HS-27A (cell line): ENCODE data around the gene PTP4A1.
"Not testable (repeated sequence)": the region's sequence is repeated elsewhere in the genome, so short reads cannot be mapped to it uniquely, and the experiment has no call there.

Experiments
- DNase-seq: peaks from one replicate; pipeline ENCODE4 v3.0.0-alpha.2; 2012; ENCODE audit warnings: low read depth, missing footprints

PTP4A1 gene

DNA sequence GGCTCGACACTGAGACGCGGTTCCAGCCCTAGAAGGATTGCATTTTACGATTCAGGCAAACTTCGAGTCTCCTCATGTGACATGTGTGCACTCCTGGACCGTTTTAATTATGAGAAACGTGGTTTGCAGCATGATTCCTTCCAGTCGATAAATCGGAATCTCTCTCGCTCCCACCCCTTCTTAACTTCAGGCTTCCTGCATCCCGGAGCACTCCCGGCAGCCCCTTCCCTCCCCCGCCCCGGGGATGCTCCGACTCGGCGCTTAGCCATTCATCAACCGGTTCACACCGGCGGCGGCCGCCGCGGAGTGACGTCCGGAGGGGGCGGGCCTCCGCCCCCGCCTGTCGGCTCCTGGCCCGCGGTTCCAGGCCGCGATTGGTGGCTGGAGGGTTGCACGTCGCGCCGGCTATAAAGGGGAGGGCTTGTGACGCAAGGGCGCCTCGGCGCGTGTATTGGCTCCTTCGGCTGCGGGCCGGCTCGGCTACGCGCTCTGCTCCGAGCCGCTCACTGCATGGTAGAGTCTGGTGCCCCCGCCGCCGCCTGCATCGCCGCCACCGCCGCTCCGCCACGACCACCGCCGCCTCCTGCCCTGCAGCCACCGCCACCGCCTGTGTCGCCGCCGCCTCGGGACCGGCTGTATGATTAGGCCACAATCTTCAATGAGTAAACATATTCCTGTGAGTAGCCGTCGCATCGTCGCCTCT, at the start of gene PTP4A1, which contains the start of gene LOC128125822:
PTP4A1 (plus strand) TSS at position 437 of the 703 bp plus-strand sequence. CDS start 4,401 bp downstream, outside the sequence.
LOC128125822 (plus strand) TSS at position 437 of the 703 bp plus-strand sequence.
- peak; percentile 66 for DNase-seq

DNA sequence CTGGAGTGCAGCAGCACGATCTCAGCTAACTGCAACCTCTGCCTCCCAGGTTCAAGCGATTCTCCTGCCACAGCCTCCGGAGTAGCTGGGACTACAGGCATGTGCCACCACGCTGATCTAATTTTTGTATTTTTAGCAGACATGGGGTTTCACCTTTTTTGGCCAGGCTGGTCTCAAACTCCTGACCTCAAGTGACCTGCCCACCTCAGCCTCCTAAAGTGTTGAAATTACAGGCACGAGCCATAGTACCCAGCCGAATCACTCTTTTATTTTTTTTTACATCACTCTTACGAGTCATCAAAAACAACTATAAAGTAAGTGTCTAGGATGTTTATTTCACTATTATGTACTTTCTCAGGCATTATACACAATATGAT, 49.4 kb upstream of the PTP4A1 start:
- not testable (repeated sequence) for DNase-seq

DNA sequence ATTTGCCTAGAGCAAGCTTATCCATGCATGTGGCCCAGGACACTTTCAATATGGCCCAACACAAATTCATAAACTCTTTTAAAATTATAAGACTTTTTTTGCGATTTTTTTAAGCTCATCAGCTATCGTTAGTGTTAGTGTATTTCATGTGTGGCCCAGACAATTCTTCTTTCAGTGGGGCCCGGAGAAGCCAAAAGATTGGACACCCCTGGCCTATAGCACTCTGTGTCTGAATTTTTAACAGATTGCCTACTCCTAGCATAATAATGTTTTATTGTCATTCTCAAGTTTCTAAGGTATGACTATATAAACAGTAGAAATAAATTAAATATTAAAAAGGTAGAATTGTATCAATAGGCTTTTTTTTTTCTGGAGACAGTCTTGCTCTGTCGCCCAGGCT, 48.6 kb upstream of the PTP4A1 start:
- DNase-seq = no peak

DNA sequence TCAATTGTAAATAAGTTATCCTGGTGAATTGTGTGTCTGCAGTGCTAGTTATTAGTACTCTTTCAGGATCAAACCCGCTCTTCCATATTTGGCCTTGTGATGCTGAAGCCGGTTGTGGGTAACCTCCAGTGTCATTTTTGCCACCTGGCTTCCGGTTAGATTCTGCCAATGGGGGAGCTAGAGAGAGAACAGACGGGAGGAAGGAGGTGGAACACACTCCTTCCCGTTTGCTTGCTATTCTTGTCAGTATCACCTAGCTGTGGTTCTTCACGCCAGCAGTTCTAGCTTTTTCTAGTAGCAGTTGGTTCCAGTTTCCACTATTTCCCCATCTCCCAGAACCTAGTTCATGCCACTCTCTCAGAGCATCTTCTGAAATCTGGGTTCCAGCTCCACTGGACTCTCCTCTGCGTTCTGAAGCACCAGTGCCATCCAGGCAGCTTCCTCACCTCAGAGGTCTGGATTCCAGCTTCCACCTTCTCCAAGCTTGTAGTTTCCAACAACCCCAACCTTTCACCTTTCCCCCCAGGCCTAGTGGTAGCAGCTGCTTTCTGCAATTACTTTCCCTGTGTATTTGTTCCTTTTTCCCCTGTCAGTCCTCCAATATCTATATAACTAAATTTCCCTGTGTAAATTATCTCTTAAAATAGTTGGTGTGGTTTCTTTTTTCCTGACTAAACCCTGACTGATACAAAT, 46.9 kb upstream of the PTP4A1 start:
- DNase-seq = no peak

DNA sequence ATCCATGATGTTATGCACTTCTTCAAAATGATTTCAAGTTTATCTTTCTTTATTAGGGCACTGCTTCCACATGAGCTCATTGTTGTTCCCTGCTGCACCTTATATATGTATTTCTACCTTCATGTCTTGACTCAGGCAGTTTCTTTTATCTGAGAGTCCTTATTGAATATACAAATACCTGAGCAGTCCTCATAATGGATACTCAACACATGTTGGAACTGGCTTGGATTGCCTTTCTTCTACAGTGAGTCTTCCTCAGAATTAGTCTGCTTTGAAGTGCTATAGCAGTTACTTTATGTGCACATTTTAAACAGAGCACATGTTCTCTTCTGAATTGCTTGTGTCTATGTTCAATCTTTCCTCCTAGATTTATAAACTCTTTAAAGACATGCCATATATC, 45.3 kb upstream of the PTP4A1 start:
- no peak for DNase-seq

DNA sequence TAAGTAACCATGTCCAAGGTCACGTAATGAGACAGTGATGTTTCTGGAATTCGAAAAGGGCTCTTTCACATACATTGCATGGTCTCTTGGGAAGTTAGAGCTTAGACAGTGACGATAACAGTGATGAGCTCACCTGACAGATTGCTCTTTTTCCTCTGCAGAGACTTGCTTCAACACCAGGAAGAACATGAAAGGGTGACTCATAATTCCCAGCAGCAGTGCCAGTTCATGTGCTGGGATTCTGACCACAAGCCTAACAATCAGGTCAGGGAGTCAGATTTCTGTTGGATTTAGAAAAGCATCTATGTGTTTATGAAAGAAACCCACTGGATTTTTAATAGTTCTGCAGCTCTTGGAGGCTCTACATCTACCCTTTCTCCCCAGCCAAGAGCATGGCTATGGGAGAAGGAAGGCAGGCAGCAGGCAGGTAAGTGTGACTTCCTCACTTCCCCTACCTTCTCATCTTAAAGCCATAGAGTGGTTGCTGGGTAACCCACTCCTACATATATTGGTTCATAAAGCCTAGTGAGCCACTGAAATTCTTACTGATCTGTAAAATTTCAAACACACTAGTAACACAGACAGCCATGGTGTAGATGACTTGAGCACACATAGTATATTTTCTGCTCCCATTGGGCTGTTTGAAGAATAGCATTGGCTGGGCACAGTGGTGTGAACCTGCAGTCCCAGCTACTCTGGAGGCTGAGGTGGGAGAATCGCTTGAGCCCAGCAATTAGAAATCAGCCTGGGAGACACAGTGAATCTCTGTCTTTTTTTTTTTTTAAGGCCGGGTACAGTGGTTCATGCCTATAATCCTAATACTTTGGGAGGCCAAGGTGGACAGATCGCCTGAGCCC, 44.4 kb upstream of the PTP4A1 start:
- peak; percentile 31 for DNase-seq

DNA sequence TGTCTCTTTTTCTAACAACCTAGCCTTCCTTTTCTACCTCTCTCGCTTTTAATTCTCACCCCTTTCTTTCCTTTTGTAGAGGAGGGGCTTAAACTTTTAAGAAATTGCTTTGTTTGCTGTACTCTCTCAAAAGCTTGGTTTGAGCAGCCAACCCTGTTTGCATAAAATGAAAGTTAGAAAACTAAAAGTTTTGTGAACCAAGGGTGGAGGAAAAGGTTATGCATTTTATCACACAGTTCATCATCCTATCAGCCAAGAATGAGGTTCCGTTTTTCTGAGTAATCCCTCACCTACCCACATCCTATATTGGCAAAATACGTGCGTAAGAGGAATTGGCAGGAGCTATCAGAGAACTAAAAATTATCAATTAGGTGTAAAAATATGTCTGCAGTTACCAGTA, 42.8 kb upstream of the PTP4A1 start:
- DNase-seq = no peak

DNA sequence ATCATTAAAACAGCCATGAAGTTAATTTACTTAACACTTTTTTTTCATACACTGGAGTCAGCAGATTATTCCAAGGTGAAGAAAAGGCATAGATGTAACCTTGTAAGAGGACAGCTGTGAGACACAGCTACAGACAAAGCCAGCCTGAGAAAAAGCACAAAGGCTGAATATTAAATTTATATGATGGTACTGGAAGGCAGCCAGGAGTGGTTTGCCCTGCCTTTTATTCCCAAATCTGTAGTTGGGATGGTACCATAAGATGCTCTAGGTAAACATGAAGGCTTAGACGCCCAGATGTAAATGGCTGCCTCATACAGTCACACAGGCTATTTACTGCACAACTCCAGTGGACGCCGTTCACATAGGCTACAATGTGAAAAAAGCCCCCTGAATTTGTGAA, 42.1 kb upstream of the PTP4A1 start:
- DNase-seq = no peak

DNA sequence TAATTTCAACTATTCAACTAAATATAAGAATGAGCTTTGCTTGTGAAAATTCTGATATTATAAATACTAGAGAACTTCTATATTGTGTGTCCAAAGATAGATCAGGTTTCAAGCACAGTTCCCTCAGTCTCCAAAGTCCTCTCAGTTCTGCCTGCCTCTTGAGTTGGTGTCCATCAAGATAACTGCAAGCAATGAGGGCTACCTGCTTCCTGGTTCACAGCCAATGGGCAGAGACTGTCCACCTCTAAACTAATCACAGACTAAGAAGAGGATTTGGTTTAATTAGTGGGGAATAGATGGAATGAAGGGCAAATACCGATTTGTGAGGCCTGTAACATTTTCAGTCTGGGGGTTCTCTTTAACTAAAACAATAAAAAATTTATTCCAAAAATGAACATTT, 41.3 kb upstream of the PTP4A1 start:
- no peak for DNase-seq

DNA sequence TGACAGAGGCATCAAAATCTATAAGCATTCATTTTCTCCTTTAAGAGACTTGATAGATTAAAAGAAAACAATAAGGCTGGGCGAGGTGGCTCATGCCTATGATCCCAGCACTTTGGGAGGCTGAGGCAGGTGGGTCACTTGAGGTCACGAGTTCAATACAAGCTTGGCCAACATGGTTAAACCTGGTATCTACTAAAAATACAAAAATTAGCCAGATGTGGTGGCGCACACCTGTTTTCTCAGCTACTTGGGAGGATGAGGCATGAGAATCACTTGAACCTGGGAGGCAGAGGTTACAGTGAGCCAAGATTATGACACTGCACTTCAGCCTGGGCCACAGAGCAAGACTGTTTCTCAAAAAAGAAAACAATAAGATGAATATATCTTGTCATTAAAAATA, 39.3 kb upstream of the PTP4A1 start:
- no peak for DNase-seq

DNA sequence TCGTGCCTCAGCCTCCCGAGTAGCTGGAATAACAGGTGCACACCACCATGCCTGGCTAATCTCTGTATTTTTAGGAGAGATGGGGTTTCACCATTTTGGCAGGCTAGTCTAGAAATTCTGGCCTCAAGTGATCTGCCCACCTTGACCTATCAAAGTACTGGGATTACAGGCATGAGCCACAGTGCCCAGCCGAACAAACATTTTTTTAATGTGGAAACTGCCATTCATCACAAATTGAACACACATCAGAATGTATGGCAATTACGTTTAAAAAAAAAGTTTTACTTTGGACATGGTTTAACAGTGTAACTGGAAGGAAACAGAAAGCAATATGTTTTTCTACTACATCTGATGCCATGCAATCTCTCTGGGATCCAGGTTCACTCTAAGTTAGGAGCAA, 38.3 kb upstream of the PTP4A1 start:
- DNase-seq = no peak

DNA sequence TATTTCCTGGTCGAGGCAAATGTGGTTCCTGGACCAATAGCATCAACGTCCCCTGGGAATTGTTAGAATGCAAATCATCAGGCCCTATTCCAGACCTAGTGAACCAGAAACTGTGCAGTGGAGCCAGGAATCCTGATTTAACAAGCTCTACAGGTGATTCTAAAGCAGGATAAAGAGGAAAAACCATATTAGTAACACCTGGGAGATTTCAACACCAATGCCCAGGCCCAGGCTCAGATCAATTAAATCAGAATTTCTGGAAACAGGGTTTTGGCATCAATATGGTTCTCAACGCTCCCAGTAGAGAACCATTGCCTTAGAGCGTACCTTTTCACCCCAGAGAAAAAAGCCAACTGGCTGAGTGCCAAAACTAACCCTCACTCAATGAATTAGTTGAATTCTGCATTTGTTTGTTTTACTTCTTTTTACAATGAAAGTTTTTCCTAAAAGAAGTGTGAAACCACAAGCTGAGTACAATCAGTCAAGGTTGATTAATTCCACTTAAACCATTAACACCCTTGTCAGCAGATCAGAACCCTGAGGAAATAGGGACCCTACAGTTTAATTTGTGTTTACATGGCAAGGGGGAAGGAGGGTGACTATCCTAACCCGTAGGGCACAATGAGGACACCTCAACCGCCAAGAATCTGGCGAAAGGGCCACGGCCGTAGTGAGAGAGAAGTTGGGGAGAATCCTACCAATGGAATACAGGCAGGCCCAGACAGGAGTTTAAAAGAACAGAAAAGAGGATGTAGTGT, 34.9 kb upstream of the PTP4A1 start:
- no peak for DNase-seq

DNA sequence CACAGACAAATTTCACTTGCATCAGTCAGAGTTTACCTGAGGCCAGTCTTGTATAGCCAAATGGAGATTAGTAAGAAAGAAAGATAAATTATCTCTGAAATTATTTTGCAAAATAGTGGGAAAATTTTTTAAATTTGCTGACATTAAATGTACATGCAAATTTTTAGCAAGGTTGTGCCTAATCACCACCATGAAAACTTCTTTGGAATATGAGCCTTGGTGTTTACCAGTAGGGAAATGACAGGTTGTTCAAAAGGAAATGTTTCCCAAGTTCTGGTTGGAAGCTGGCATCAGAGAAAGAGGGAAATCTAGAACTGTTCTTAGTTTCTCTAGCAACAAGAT, 34.4 kb upstream of the PTP4A1 start:
- DNase-seq = no peak

DNA sequence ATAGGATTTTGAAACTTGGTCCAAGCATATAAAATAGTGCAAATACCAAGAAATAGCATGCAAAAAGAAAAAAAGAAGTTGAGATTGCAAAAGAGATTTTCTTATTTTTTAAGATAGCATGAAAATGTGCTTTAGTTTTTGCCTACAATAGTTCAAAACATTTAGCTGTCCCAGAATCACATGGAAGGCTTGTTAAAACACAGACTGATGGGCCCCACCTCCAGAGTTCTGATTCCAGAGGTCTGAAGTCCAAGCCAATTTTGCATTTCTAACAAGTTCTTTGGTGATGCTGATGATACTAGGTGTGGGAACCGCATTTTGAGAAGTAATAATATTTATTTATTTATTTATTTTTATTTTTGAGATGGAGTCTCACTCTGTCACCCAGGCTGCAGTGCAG, 33.7 kb upstream of the PTP4A1 start:
- DNase-seq = no peak

DNA sequence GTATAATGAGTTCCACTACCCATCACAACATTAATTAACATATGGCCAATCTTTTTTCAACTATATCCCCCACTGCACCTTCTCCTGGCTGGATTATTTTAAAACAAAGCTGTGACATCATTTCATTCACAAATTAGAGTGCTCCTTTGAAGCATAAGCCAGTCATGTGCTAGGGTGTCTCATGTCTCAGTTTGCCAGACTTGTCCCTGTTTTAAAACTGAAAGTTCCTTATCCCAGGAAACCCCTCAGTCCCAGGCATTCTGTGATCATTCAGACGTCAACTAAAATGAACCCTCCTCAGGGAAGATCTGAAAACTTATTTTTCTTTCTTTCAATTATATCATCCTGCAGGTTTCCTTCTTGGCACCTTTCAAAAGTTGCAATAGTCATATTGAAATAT, 29.3 kb upstream of the PTP4A1 start:
- DNase-seq = no peak

DNA sequence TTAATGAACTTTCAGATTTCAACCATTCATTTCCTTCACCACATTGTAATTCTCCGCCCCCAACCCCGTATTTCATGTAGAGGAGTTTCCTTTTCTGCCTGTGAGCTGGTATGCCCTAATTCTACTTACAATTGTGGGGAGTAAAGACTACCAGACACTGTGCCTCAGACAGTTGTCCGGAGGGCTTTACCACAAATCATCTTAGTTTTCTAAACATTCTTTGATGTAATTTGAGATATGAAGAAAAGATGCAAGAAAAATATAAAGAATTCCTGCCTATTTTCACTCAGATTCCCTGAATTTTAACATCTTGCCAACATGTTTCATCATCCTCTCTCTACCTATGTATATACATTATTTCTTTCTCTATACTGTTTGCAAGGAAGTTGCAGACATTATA, 28.3 kb upstream of the PTP4A1 start:
- DNase-seq = no peak

DNA sequence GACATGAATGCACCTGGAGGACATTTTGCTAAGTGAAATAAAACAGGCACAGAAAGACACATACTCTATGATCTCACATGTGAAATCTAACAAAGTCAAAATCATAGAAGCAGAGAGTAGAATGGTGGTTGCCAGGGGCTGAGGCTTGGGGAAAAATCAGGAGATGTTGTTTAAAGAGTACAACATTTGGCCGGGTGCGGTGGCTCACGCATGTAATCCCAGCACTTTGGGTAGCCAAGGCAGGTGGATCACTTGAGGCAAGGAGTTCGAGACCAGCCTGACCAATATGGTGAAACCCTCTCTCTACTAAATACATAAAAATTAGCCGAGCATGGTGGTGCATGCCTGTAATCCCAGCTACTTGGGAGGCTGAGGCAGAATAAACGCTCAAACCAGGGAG, 26.0 kb upstream of the PTP4A1 start:
- DNase-seq = no peak

DNA sequence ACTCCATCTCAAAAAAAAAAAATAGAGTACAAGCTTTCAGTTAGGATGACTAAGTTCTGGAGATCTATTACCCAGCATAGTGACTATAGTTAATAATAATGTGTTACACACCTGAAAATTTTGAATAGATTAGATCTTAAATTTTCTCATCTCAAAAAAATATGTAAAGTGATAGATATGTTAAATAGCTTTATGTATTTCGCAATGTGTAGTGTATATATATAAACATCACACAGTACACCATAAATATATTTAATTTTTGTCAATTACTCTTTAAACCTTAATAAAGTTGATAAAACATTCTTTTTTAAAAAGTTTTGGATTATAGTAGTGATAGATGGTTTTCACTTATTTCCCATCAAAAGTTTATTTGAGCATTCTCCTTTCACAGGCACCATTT, 25.6 kb upstream of the PTP4A1 start:
- DNase-seq = no peak

DNA sequence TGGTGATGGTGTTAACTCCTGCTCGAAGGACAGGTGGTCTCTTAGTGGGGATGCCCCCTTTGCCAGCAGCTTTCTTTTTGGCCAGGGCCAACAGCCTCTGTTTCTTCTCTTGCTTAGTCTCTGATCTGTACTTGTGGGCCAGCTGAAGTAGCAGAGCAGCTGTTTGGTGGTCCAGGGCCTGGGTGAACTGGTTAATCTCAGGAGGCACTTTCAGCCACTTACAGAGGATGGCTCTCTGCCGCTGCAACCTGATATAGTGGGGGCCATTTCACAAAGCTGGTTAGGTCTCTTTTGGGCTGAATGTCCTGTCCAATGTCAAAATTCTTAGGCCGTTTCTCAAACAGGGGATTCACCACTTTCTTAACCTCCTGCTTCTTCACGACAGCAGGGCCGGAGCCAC, 23.2 kb upstream of the PTP4A1 start:
- DNase-seq = no peak

DNA sequence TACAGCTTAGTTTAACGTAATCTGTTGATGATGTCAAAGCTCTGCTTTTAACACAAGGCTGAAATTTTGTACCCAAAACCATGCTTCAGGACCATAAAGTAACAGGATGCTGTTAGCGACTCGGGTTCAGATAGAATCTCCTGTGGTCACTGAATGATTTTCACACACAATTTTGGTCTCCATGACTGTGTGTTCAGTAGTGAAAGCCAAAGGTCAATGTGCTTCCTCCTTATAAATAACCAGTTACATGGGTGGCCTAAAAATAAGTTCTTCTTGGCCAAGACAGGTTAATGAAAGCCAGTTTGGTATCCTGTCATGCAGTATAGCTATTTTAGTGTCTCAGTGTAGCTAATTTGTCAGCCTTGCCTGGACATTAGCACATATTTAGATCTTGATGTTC, 19.1 kb upstream of the PTP4A1 start:
- DNase-seq = no peak

DNA sequence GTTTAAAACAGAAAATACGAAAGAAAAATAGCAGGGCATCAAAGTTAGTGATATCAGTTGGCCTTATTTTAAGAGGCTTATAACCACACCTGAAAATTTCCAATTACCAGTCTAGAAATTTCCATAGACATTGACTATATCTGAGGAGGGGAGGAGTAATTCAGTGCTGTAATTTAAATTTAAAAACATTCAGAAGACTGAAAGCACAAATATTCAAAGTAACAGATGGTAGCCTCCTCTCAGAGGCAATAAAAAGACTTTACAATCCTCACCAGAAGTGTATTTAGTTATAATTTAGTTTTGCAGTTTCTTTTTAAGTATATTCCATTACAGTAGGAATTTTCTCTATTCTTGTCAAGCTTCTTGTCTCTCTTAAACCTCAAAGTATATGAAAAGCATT, 18.4 kb upstream of the PTP4A1 start:
- no peak for DNase-seq

DNA sequence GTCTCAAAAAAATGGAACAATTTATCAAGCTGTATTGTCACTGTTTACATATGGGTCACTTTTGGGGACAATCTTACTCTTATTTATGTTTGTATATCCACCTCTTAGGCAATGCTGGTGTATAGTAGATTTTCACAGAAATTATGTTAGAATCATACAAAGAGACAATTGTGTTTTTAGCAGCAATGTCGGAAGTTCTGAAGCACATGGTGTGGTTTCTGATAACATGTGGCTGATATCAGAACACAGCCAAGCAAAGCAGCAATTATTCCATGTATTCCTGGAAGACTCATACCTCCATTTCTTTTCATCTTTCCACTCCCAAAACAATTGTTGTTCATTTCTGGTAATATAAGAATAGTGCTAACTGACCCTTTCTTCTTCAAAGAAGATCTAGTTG, 17.5 kb upstream of the PTP4A1 start:
- DNase-seq = no peak
